Measurements from ENCODE around the gene HAUS8.

Gene HAUS8

GRCh38 chr19:17035842-17036424 is 39.3 kb downstream of the HAUS8 start:
- no peaks in the 10 kb centered on the region for H3K79me2 ChIP-seq (ENCODE audit: insufficient read depth, low read length)
- H3K9me2 ChIP-seq (replicated peaks; ENCODE audit: insufficient read depth, low read length), result no peaks in the 10 kb centered on the region
- no peaks in the 10 kb centered on the region for H3K36me3 ChIP-seq (ENCODE audit: low read length)
- no peaks in the 10 kb centered on the region for H3K9me3 ChIP-seq (ENCODE audit: insufficient read depth, low read length)
- no peak for TF ChIP-seq EZH2phosphoT487 (conservative IDR thresholded peaks at IDR 0.05; ENCODE audit: low read length)
- TF ChIP-seq CTCF (IDR thresholded peaks at IDR 0.05; ENCODE audit: insufficient read depth, low read length, poor library complexity, severe bottlenecking), result no peak
- H3K27me3 ChIP-seq (ENCODE audit: low read length), result no peaks in the 10 kb centered on the region
- no peaks in the 10 kb centered on the region for H3F3A ChIP-seq (ENCODE audit: insufficient read depth)
- no peak overlapping the region for H3K4me3 ChIP-seq (ENCODE audit: insufficient read depth, low read length, poor library complexity, severe bottlenecking)
- no peak overlapping the region for H3K4me2 ChIP-seq (ENCODE audit: low read depth, low read length, poor library complexity, severe bottlenecking)
- no peaks in the 10 kb centered on the region for H4K20me1 ChIP-seq (ENCODE audit: low read depth, low read length)
- no peak overlapping the region for H3K9ac ChIP-seq (ENCODE audit: low read length)
- no peak overlapping the region for H3K27ac ChIP-seq (ENCODE audit: low read depth, low read length)
- no peak overlapping the region for H2AFZ ChIP-seq (ENCODE audit: low read depth, low read length, severe bottlenecking)

GRCh38 chr19:17031741-17032140 is 43.5 kb downstream of the HAUS8 start:
- Histone ChIP-seq H3K4me2 (ENCODE audit: low read depth, low read length, poor library complexity, severe bottlenecking) (no peak overlapping the region), H2AFZ (ENCODE audit: low read depth, low read length, severe bottlenecking) (no peak overlapping the region), H3K79me2 (ENCODE audit: insufficient read depth, low read length) (no peaks in the 10 kb centered on the region), H3K4me3 (ENCODE audit: insufficient read depth, low read length, poor library complexity, severe bottlenecking) (no peak overlapping the region), H3K9ac (ENCODE audit: low read length) (no peak overlapping the region), H3K9me2 (replicated peaks; ENCODE audit: insufficient read depth, low read length) (no peaks in the 10 kb centered on the region), H4K20me1 (ENCODE audit: low read depth, low read length) (no peaks in the 10 kb centered on the region), H3K27me3 (ENCODE audit: low read length) (no peaks in the 10 kb centered on the region), H3K36me3 (ENCODE audit: low read length) (no peaks in the 10 kb centered on the region), H3F3A (ENCODE audit: insufficient read depth) (no peaks in the 10 kb centered on the region), H3K27ac (ENCODE audit: low read depth, low read length) (no peak overlapping the region), H3K9me3 (ENCODE audit: insufficient read depth, low read length) (no peaks in the 10 kb centered on the region)
- no peak for TF ChIP-seq CTCF (IDR thresholded peaks at IDR 0.05; ENCODE audit: insufficient read depth, low read length, poor library complexity, severe bottlenecking)
- TF ChIP-seq EZH2phosphoT487 (conservative IDR thresholded peaks at IDR 0.05; ENCODE audit: low read length), result no peak

GRCh38 chr19:17027535-17027975 is 47.7 kb downstream of the HAUS8 start:
- H4K20me1 ChIP-seq (ENCODE audit: low read depth, low read length), result no peaks in the 10 kb centered on the region
- TF ChIP-seq CTCF (IDR thresholded peaks at IDR 0.05; ENCODE audit: insufficient read depth, low read length, poor library complexity, severe bottlenecking), result no peak
- no peak for TF ChIP-seq EZH2phosphoT487 (conservative IDR thresholded peaks at IDR 0.05; ENCODE audit: low read length)
- no peak overlapping the region for H3K4me2 ChIP-seq (ENCODE audit: low read depth, low read length, poor library complexity, severe bottlenecking)
- no peak overlapping the region for H3K4me3 ChIP-seq (ENCODE audit: insufficient read depth, low read length, poor library complexity, severe bottlenecking)
- H3K9ac ChIP-seq (ENCODE audit: low read length), result no peak overlapping the region
- H3F3A ChIP-seq (ENCODE audit: insufficient read depth), result no peaks in the 10 kb centered on the region
- no peaks in the 10 kb centered on the region for H3K9me2 ChIP-seq (replicated peaks; ENCODE audit: insufficient read depth, low read length)
- H3K27me3 ChIP-seq (ENCODE audit: low read length), result no peaks in the 10 kb centered on the region
- H3K36me3 ChIP-seq (ENCODE audit: low read length), result no peaks in the 10 kb centered on the region
- H3K79me2 ChIP-seq (ENCODE audit: insufficient read depth, low read length), result no peaks in the 10 kb centered on the region
- H3K27ac ChIP-seq (ENCODE audit: low read depth, low read length), result no peak overlapping the region
- H3K9me3 ChIP-seq (ENCODE audit: insufficient read depth, low read length), result no peaks in the 10 kb centered on the region
- no peak overlapping the region for H2AFZ ChIP-seq (ENCODE audit: low read depth, low read length, severe bottlenecking)
